Measurements from ENCODE around the gene GTF3C2. TPM values are rescaled to one million over a fixed set of nuclear protein-coding genes. Genes with fewer than 3 reads are reported as not detected.
"Not testable (repeated sequence)": the region's sequence is repeated elsewhere in the genome, so short reads cannot be mapped to it uniquely, and the experiment has no call there.

The GTF3C2 gene
- total RNA-seq, 1 donor from 2014 or later = 76.2 TPM

GRCh38 chr2:27363933-27364332 is 7.4 kb upstream of the GTF3C2 start:
- TF ChIP-seq CTCF (IDR thresholded peaks at IDR 0.05) = no peak
- H3K27ac ChIP-seq = no peak overlapping the region
- H3K9me3 ChIP-seq = no peaks in the 10 kb centered on the region
- H3K4me1 ChIP-seq = peaks cover 1 to 5% of the 10 kb centered on the region in 2 donors
- no peak for DNase-seq (ENCODE audit: low spot score in 2 of 2)
- H3K4me3 ChIP-seq = no peak overlapping the region
- no peaks in the 10 kb centered on the region for H3K27me3 ChIP-seq
- intact Hi-C loops (cut with DNase I) = no loop called here
- H3K36me3 ChIP-seq = peaks cover 36 to 50% of the 10 kb centered on the region in 2 donors

- H3K9me3 ChIP-seq = no peaks in the 10 kb centered on the region
- H3K27me3 ChIP-seq = no peaks in the 10 kb centered on the region
- TF ChIP-seq CTCF (IDR thresholded peaks at IDR 0.05) = no peak
- intact Hi-C loops (cut with DNase I) = no loop called here
- H3K36me3 ChIP-seq = peaks cover 35 to 41% of the 10 kb centered on the region in 2 donors
- no peak overlapping the region for H3K27ac ChIP-seq
- no peak for DNase-seq (ENCODE audit: low spot score in 2 of 2)
- peaks cover 3 to 6% of the 10 kb centered on the region in 2 donors for H3K4me1 ChIP-seq
- H3K4me3 ChIP-seq = no peak overlapping the region
Measured at GRCh38 chr2:27362678-27363420, 6.3 kb upstream of the GTF3C2 start.

- H3K4me3 ChIP-seq = peak overlapping the region; percentile 78 to 89
- intact Hi-C loops (cut with DNase I) = loop anchor here (1.0 to 10.0 kb wide), 5 partner anchors 14 to 224 kb away; partner anchors contain the start of genes ATRAID, CAD, EIF2B4 and MPV17
- H3K4me1 ChIP-seq = peaks cover 8 to 23% of the 10 kb centered on the region in 2 donors
- H3K27me3 ChIP-seq = no peaks in the 10 kb centered on the region
- peak in 1 of 2 donors; percentile 69 for DNase-seq (ENCODE audit: low spot score in 2 of 2)
- TF ChIP-seq CTCF (IDR thresholded peaks at IDR 0.05) = no peak
- no peaks in the 10 kb centered on the region for H3K9me3 ChIP-seq
- H3K27ac ChIP-seq = peak overlapping the region; percentile 75 to 89
- H3K36me3 ChIP-seq = no peaks in the 10 kb centered on the region
Measured at GRCh38 chr2:27356056-27356381, 545 bp downstream of the GTF3C2 start.

- Histone ChIP-seq H3K4me1 (peaks cover 8 to 23% of the 10 kb centered on the region in 2 donors), H3K4me3 (no peak overlapping the region), H3K9me3 (no peaks in the 10 kb centered on the region), H3K36me3 (peaks cover 0 to 6% of the 10 kb centered on the region in 2 donors), H3K27me3 (no peaks in the 10 kb centered on the region), H3K27ac (no peak overlapping the region)
- intact Hi-C loops (cut with DNase I) = loop anchor here (10.0 kb wide), 1 partner anchor 140 kb away; the partner anchor contains the start of genes ATRAID, CAD and SLC5A6
- no peak for DNase-seq (ENCODE audit: low spot score in 2 of 2)
- no peak for TF ChIP-seq CTCF (IDR thresholded peaks at IDR 0.05)
Measured at GRCh38 chr2:27354597-27354927, 2.0 kb downstream of the GTF3C2 start.

- no peak for TF ChIP-seq CTCF (IDR thresholded peaks at IDR 0.05)
- no peak overlapping the region for H3K27ac ChIP-seq
- no peaks in the 10 kb centered on the region for H3K9me3 ChIP-seq
Measured at GRCh38 chr2:27353762-27354596, 2.6 kb downstream of the GTF3C2 start.

GRCh38 chr2:27353386-27353761 is 3.2 kb downstream of the GTF3C2 start:
- H3K9me3 ChIP-seq = not testable (repeated sequence)

More at GRCh38 chr2:27353762-27354596, 2.6 kb downstream of the GTF3C2 start:
- DNase-seq (ENCODE audit: low spot score in 2 of 2) = no peak
- Histone ChIP-seq H3K4me1 (peaks cover 8 to 23% of the 10 kb centered on the region in 2 donors), H3K4me3 (no peak overlapping the region), H3K36me3 (peaks cover 0 to 6% of the 10 kb centered on the region in 2 donors), H3K27me3 (no peaks in the 10 kb centered on the region)
- intact Hi-C loops (cut with DNase I) = loop anchor here (10.0 kb wide), 1 partner anchor 139 kb away; the partner anchor contains the start of genes ATRAID, CAD and SLC5A6

More at GRCh38 chr2:27353386-27353761, 3.2 kb downstream of the GTF3C2 start:
- not testable (repeated sequence) for DNase-seq (ENCODE audit: low spot score in 2 of 2); H3K36me3 ChIP-seq; H3K27ac ChIP-seq; H3K27me3 ChIP-seq; H3K4me3 ChIP-seq
- intact Hi-C loops (cut with DNase I) = loop anchor here (10.0 kb wide), 1 partner anchor 139 kb away; the partner anchor contains the start of genes ATRAID, CAD and SLC5A6
- H3K4me1 ChIP-seq = peaks cover 8 to 22% of the 10 kb centered on the region in 2 donors
